NCI-H128 (cell line): ENCODE results near the gene DOC2B.

Source experiments
- DNase-seq: peaks from one replicate; lab custom pipeline; 2025; ENCODE audit not compliant: unreplicated experiment; lab: John Stamatoyannopoulos, UW

The DOC2B gene

DNA sequence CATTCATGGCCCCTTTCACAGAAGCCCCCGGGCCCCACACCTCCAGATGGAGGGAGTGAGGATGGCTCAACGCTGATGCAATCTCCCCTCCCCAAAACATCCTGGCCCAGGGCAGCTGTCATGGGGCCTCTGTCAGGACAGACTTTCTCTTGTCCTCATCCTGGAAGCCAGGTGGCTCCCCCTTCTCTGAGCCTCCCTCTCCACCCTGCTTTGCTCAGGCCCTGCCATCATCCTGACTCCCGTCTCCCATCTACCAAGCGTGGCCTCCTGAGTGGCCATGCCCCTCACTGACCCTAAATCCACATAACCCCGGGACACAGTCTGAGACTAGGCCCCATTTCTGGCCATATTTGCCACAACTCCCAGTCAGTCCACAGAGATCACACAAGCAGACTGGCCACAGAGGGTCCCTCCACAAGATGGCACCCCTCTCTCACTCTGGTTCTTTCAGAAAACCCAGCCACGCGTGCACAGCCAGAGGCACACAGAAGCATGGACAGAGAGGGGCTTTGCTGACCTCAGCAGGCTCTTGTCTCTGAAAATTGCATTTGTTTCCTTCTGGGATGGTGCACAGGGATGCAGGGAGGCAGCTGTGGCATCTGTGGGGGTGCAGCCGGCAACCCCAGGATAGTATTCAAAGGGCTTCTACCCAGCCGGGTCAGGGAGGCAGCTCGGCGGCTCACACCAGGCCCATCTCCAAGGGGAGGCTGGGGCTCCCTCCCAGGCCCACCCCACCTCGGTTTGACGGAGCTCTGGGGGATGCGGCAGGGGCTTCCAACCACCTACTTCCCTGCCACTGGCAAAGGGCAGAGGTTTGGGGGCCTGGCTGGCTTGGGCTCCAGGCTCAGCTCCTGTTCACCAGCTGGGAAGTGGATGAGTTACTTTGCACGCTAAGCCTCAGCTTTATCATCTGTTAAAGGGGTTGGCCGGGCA is 16.9 kb downstream of the DOC2B start:
- no peak for DNase-seq

- DNase-seq, result no peak
Observed at GRCh38 chr17:163514-164098, 17.8 kb downstream of the DOC2B start.

- no peak for DNase-seq
Observed at GRCh38 chr17:162689-163088, 18.8 kb downstream of the DOC2B start.

DNA sequence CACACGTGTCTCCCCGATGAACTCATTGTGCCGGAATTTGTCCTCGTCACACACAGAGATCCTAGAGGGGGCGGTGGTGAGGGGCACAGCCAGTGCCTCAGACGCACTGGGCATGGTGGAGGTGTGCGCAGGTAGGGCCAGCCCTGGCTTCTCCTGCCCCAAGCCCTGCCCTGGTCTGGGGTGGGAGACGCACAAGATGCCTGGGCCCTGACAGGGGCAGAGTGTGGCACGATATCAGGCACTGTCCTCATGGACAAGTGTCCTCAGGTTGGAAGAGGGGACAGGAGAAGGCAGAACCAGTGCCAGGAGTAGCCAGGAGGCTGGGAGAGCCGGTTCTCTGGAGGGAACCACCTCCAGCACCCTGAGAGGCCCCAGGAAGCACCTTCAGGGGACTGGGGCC is 20.0 kb downstream of the DOC2B start:
- no peak for DNase-seq

GRCh38 chr17:160336-160735 is 21.1 kb downstream of the DOC2B start:
- no peak for DNase-seq

DNA sequence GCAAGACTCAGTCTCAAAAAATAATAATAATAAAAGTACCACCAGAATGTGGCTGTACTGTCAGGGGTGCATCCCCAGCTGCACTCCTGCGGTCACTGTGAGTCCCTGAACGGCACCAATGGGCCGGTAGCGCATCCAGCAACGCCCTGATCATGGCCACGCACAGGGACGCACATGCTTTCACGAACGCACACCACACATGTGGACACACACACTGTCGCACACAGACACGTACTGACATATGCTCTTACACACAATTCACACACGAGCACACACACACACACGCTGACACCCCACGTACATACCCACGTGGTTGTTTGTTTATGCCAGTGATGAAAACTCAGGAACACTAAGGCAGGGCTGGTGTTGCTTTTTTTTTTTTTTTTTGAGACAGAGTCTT is 21.8 kb downstream of the DOC2B start:
- DNase-seq, result no peak

DNA sequence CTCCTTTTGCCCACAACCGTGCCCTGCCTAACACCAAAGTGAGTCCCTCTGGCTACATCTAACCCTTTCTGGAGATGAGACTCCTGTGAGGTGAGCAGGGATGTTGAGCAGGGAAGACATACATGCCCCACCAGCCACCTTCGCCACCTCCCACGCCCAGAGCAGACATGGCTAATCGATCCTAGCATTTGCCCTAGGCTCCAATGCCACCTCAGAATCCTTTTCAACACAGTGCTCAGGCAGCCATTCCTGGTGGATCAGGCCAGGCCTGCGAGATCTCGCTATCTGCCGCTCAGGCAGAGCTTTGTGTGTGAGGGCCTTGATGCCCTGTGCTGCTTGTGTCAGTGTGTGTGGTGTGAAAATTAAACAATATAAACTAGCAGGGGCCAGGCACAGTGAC is 23.1 kb downstream of the DOC2B start:
- no peak for DNase-seq

DNA sequence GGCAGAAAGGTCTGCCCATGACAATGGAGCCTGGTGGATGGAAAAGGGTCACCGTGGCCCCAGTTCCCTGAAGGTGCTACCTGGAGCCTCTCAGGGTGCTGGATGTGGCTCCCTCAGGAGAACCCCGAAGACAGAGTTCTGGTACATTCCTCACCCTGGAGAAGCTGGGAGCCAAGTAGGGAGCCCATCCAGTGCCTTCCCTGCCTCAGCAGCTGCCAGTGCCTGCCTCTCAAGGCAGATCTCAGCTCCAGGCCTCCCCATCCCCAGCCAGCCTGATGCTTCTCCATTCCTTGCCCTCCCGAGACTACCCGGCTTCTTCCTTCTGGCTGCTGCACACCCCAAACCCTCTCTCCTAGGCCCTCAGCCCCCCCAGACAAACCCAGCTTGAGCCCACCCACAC is 23.5 kb downstream of the DOC2B start:
- DNase-seq, result no peak

DNA sequence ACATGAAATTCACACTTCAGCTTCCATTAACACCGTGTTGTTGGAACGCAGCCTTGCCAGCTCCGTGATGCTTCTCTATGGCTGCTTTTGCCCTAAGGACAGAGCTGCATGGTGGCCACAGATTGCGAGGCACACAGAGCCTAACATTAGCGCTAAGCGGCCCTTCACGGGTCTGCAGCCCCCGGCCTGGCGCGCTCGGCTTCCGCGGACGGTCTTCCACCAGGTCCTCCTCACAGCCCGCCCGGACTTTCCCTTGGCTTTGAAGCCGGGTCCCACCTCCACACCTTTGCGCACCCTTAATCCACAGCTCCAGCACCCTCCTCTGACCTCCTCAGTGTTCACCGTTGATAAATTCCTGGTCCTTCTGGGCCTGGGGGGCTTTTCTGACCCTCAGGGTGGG is 24.5 kb downstream of the DOC2B start:
- no peak for DNase-seq

DNA sequence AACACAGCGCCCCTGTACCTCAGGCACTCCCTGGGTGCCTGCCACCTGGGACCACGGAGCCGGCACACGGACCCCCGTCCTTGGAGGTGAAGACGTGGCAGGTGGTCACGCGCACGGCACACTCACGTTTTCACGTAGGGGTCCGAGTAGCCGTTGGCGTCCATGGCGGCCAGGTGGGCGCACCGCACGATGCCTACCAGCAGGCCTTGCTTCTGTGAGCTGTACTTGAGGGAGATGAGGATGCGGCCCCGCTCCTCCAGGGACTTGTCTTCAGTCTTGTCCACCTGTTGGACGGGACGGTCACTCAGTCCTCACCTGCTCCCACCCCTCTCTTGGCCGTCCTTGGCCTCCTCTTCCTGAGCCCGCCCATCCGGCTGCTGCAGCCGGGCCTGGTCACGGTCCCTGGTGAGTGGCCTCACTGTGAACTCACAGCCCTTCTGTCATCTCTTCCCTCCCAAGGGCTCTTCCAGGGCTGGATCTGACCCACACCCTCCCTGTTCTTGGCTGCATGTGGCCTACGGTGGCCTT is 25.3 kb downstream of the DOC2B start:
- DNase-seq, result no peak

GRCh38 chr17:155576-155975 is 25.9 kb downstream of the DOC2B start:
- no peak for DNase-seq

GRCh38 chr17:153851-154250 is 27.6 kb downstream of the DOC2B start:
- DNase-seq, result no peak

DNA sequence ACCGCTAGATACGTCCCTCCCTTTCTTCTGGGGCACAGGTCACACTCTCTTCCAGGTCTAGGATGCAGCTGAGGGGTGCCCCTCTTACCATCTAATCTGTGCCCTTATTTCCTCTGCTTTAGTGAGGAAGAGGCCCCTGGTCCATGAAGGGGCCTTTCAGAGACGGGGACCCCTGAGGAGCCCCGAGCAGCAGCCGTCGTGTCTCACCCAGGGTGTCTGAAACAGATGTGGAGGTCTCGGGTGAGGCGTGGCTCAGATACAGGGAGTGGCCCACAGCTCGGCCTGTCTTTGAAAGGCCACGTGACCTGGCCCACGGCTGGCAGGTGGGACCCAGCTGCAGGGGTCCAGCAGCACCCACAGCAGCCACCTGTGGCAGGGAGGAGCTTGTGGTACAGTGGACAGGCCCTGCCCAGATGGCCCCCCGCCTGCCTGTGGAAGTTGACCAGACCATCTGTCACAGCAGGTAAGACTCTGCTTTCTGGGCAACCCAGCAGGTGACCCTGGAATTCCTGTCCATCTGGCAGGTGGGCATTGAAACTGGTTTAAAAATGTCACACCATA is 28.5 kb downstream of the DOC2B start:
- no peak for DNase-seq

DNA sequence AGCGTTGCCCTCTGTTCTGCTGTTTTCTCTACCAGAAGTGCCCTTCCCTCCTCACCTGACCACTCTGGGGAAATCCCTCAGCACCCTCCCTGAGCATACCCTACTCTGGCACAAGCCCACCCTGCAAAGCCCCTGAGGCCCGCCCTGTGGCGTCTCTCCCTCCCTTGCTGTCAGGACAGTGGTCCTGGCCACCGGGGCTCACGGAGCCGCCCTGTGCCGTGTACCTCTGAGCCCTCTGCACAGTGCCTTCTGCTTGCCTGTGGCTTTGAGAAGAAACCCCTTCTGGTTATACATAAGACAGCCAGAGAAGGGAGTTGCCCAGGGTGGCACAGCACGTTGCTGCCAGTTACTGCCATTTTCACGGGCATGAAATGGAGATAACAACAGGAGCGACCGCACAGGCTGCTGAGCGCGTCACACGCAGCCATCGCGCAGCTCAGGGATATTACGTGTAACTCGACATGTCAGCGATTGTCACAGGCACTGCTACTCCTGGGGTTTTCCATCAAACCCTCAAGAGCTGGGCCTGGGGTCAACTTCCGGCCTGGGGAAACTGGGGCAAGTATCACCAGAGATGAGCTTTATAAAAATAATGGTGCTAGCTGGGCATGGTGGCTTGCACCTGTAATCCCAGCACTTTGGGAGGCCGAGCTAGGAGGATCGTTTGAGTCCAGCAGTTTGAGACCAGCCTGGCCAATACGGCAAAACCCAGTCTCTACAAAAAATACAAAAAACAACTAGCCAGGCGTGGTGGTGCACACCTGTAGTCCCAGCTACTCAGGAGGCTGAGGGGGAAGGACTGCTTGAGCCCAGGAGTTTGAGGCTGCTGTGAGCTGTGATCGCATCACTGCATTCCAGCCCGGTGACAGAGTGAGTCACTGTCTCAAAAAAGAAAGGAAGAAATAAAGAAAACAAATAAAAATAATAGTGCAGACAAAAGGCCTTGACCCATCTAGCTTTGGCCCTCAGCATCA is 29.3 kb downstream of the DOC2B start:
- no peak for DNase-seq

GRCh38 chr17:151004-151403 is 30.4 kb downstream of the DOC2B start:
- no peak for DNase-seq

GRCh38 chr17:149897-150584 is 31.4 kb downstream of the DOC2B start:
- no peak for DNase-seq

GRCh38 chr17:149231-149630 is 32.2 kb downstream of the DOC2B start:
- no peak for DNase-seq

GRCh38 chr17:148757-149156 is 32.7 kb downstream of the DOC2B start:
- no peak for DNase-seq

DNA sequence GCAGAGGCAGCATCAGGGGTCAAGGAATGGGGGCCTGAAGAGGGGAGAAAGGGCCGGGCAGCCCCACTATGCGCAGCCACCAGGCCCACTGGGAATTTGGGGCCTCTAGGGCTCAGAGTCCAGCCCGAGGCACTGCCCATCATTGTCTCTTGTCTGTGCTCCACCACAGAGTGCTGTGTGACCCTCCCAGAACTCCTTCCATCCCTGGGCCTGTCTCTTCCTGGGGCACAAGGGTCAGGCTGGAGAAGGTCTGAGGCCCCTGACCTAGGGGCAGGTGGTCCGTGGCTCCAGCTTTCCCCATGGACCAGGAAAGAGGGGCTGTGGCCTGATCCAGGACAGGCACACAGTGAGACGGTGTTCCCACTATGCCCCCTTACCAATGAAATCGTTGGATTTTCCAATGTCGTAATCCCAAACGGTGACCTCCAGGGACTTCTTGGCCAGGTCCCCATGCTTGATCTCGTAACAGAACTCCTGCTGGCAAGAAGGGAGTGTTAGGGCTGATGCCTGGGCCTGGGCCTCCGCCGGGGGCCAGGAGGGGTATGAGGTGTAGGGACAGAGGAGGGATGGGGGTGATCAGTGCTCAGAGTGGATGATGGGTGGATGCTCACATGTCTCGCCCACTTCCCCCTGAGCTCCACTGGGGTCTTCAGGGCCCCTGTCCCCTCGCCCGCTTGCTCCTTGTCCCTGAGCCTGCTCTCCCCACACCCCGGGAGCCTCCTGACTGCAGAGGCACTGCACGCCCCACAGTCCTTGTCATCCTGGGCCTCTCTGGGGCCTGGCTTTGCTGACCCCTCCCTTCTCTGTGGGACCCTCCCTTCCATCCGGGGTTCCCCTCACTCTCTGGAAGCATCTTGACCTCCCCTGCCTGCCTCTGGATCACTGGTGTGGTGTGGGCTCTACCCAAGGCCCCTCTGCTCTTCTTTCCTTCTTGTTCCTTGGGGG is 33.4 kb downstream of the DOC2B start:
- no peak for DNase-seq
